ENCODE results near the gene NBEAL1.
"Not testable (repeated sequence)": the region's sequence is repeated elsewhere in the genome, so short reads cannot be mapped to it uniquely, and the experiment has no call there.

NBEAL1 gene

DNA sequence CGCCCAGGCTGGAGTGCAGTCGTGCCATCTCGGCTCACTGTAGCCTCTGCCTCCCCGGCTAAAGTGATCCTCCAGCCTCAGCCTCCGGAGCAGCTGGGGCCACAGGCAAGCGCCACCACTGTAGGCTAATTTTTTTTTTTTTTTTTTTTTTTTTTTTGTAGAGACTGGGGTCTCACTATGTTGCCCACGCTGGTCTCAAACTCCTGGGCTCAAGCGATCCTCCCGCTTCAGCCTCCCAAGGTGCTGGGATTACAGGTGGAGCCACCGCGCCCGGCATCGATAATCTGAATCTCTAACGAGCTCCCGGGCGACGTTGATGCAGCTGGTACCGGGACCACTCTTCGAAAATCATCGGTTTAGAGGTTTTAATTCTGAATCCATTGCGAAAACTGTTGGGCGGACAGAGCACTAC lies 223.6 kb downstream of the NBEAL1 start:
- no peak for DNase-seq

DNA sequence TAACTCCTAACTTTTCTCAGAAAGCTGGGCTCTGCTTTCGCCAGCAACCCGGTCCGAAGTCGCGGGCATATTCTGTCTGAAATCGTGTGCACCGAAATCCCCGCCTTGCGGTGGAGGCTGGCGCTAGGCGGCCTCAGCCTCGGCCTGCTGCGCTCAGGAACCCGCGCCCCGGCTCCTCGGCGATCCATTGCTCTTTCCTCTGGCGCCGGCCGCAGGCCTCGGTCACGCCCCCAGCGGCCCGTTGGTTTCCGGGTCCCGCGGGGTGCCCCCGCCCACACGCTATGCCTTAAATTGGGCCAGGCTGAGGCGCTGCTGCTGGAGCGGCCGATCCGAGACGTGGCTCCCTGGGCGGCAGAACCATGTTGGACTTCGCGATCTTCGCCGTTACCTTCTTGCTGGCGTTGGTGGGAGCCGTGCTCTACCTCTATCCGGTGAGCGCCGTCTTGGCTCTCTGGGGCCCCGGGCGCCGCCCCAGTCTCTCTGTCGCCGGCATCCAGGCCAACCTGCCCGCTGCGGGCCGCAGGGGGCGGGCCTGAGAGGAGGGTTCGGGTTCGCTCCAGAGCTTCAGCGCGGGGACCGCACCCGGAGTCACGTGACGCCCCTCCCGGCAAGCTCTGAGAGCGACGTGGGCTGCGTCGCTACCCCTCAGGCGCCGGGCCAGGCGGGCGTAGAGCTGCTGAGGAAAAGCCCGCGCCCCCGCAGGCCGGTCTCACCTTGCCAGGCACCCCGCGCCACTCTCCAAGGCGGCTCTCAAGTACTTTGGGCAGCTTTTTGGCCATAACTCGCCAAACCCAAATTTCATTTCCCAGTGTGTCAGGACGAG lies 224.2 kb downstream of the NBEAL1 start, which contains the start of gene CYP20A1:
Gene CYP20A1 (plus strand): TSS at position 315 of the 823 bp plus-strand sequence. CDS start 45 bp downstream, at position 360.
- peak; percentile 96 for DNase-seq

DNA sequence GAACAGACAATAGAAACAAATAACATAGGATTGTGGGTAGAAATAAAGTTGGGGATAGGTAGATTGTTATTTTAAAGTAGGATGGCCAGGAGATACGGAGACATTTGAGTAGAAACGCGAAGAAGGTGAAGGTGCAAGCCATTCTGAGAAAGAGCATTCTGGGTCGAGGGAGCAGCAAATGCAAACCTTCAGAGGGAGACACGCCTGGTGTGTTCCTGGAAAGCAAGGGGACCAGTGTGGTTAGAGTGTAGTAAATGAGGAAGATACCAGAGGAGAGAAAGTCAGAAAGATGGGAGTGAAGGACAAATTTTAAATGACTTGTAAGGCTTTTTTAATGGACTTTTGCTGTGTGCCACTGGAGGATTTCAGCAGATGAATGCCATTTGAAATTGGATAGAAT lies 225.8 kb downstream of the NBEAL1 start:
- DNase-seq = no peak

DNA sequence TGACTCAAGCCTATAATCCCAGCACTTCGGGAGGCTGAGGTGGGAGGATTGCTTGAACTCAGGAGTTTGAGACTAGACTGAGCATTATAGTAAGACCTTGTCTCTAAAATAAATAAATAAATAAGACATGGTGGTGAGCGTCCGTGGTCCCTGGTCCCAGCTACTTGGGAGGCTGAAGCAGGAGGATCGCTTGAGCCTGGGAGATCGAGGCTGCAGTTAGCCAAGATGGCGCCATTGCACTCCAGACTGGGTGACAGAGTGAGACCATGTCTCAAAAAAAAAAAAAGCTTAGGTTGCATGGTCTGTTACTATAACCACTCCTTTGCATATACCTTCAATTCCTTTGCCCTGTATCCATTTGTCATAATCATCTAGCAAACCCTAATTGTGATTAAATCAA lies 227.8 kb downstream of the NBEAL1 start:
- DNase-seq = no peak

DNA sequence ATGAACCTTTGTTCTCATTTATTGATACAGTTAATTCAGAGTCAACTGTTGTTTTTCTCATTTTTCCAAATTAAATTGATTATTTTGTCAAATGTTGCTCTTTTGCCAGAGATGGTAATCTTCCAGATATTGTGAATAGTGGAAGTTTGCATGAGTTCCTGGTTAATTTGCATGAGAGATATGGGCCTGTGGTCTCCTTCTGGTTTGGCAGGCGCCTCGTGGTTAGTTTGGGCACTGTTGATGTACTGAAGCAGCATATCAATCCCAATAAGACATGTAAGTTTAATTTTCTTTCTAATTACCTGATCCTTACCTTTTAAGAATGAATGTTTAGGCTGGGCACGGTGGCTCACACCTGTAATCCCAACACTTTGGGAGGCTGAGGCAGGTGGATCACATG lies 232.0 kb downstream of the NBEAL1 start:
- no peak for DNase-seq

DNA sequence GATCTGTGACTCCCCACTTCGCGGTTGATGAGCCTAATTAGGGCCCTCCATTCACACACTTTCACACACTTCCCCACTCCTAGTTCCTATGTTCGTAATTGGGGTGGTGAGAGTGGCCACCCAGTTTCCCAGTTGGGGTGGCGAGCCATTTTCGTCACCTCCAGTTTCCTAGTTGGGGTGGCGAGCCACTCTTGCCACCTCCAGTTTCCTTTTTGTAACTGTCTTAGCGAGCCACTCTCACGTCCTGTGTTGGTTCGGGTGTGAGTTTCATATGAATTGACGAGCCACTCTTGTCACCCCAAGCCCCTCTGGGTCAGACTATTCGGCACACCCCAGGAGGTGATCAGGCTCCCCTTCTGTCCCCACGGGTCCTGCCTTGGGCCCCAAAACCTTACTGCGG lies 238.1 kb downstream of the NBEAL1 start:
- no peak for DNase-seq

DNA sequence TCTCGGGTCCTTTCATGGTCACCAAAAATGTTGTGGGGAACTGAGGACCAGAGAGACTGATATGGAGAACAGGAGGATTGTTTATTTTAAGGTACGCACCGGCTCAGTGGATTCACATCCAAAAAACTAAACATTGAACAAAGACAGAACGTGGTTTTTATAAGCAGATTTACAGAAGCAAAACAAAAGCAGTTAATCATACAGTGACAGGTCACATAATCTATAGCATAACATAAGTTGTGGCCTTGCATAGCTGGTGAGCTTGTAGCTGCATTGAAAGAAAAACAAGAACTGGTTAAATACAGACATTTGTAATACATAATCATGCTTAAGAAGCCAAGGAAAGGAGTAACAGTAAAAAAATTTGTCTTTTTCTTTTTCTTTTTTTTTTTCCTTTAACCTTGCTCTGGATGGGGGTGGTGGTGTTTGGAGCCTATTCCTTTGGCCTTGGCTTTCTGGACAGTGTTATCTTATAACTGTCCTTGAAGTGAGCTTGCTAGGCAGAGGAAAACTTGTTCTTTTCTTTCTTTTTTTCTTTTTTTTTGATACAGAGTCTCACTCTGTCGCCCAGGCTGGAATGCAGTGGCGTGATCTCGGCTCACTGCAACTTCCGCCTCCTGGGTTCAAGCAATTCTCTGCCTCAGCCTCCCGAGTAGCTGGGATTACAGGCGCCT lies 238.9 kb downstream of the NBEAL1 start:
- DNase-seq = not testable (repeated sequence)

DNA sequence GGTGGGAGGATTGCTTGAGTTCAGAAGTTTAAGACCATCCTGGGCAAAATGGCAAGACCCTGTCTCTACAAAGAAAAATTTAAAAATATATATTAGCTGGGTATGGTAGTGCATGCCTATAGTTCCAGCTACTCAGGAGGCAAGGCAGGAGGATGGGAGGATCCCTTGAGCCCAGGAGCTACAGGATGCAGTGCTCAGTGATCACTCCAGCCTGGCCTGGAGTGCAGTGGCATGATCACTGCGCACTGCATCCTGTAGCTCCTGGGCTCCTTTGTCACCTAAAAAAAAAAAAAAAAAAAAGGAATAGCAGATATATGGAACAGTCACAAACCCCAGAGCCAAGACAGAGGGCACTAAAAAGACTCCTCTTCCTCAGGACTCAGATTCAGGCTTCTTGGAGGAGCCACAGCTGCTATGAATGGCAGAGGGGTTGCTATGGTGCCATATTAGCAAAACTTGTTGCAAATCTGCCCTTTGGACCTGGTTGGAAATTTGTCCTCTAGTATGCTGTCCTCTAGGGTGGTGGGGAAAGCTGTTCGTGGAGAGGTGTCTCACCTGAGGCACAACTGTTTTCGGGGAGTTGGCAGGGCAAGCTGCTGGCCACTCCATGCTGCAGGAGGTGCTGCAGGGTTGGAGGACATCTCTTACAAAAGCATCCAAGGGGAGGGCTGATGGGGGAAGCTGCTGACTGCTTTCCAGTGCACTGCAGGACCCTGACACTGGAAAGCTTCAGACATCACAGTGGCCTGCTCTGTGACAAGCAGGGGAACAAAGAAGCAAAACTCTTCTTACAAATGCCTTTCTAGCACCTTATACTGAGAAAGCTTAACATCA lies 246.9 kb downstream of the NBEAL1 start:
- no peak for DNase-seq
